GM12873 (cell line): Measurements from ENCODE around the gene ETV6.

ENCODE experiments used
- CTCF ChIP-seq: IDR thresholded peaks from 2 replicates; pipeline ENCODE4 v1.5.1; 2012; ENCODE audit warnings: low read depth, mild to moderate bottlenecking, moderate library complexity, low read length, control low read depth; ENCODE audit not compliant: insufficient read depth; ENCODE audit errors: missing control alignments

The ETV6 gene

GRCh38 chr12:11703378-11703777 lies 53.9 kb downstream of the ETV6 start:
- TF ChIP-seq CTCF = no peak

- TF ChIP-seq CTCF = no peak
Observed at GRCh38 chr12:11704089-11704488, 54.6 kb downstream of the ETV6 start.

GRCh38 chr12:11705010-11705409 lies 55.5 kb downstream of the ETV6 start:
- TF ChIP-seq CTCF = no peak

GRCh38 chr12:11706509-11707379 lies 57.3 kb downstream of the ETV6 start:
- TF ChIP-seq CTCF = no peak

GRCh38 chr12:11707535-11707934 lies 58.1 kb downstream of the ETV6 start:
- no peak for TF ChIP-seq CTCF

GRCh38 chr12:11709513-11709912 lies 60.0 kb downstream of the ETV6 start:
- no peak for TF ChIP-seq CTCF

- TF ChIP-seq CTCF = no peak
Observed at GRCh38 chr12:11710431-11710830, 61.0 kb downstream of the ETV6 start.
